Natural killer cell (primary cell): Measurements from ENCODE around the gene CSNK1G3. TPM values are rescaled to one million over a fixed set of nuclear protein-coding genes. Genes with fewer than 3 reads are reported as not detected.

Source experiments
- ATAC-seq, 3 donors: fragments of 150-1000 bp in 2 of 3; fragments of 200-7000 bp in 1 of 3; cut with Tn5 transposase; 1 replicate in 1 of 3; 2 replicates in 2 of 3; pipeline ENCODE4 v1.10.0; 2021; ENCODE audit warnings: mild to moderate bottlenecking in 2 of 3, moderate library complexity in 2 of 3
- DNase-seq, 2 donors: peaks; one replicate each; pipeline versions ENCODE4 v3.0.0 to v3.0.0-alpha.2; 2013 to 2021; ENCODE audit warnings: mixed read lengths in 1 of 2
- H3K27ac ChIP-seq: one replicate; pipeline ENCODE4 v1.5.1; 2013; ENCODE audit warnings: mild to moderate bottlenecking, low read length
- H3K27me3 ChIP-seq: one replicate; pipeline ENCODE4 v1.6.1; 2013; ENCODE audit warnings: low read length; ENCODE audit not compliant: control insufficient read depth, insufficient read depth
- H3K36me3 ChIP-seq: one replicate; pipeline ENCODE4 v1.6.1; 2013; ENCODE audit warnings: low read length; ENCODE audit not compliant: control insufficient read depth, insufficient read depth
- H3K4me1 ChIP-seq: one replicate; pipeline ENCODE4 v1.6.1; 2013; ENCODE audit warnings: low read length; ENCODE audit not compliant: control insufficient read depth, insufficient read depth
- H3K4me3 ChIP-seq: one replicate; pipeline ENCODE4 v1.5.1; 2013; ENCODE audit warnings: low read length
- H3K9me3 ChIP-seq: one replicate; pipeline ENCODE4 v1.6.1; 2013; ENCODE audit warnings: low read length; ENCODE audit not compliant: control insufficient read depth, insufficient read depth
- H3K27ac Mint-ChIP-seq, 2 donors: one replicate each; pipeline ENCODE4 v1.8.0; 2022; ENCODE audit warnings: mild to moderate bottlenecking in 2 of 2, mixed read lengths in 2 of 2, moderate library complexity in 1 of 2
- H3K27me3 Mint-ChIP-seq, 2 donors: one replicate each; pipeline ENCODE4 v1.8.0; 2022; ENCODE audit warnings: low read depth in 2 of 2, mixed read lengths in 2 of 2
- H3K36me3 Mint-ChIP-seq: one replicate; pipeline ENCODE4 v1.8.0; 2022; ENCODE audit warnings: mixed read lengths
- H3K4me1 Mint-ChIP-seq, 2 donors: one replicate each; pipeline ENCODE4 v1.8.0; 2022; ENCODE audit warnings: mixed read lengths in 2 of 2
- H3K4me3 Mint-ChIP-seq: one replicate; pipeline ENCODE4 v1.8.0; 2022; ENCODE audit warnings: mild to moderate bottlenecking, moderate library complexity, mixed read lengths
- H3K9me3 Mint-ChIP-seq, 2 donors: one replicate each; pipeline ENCODE4 v1.8.0; 2022; ENCODE audit warnings: mixed read lengths in 2 of 2
- WGBS: methylation state at CpG from one replicate; pipeline ENCODE4 v1.1.7; 2013; ENCODE audit warnings: missing lambda C conversion rate; ENCODE audit not compliant: insufficient coverage; 5-methylcytosine and 5-hydroxymethylcytosine counted together
- intact Hi-C: fragments of 100-400 bp; cut with micrococcal nuclease; formaldehyde crosslinking; loops from one replicate; pipeline ENCODE4 v1.14.2; 2022
- total RNA-seq, 4 donors: library from RNA; stranded (reverse); fragments of 120-200 nt in 1 of 4; gene quantifications; one replicate each; pipeline versions ENCODE4 v1.2.3 to v1.2.4, GENCODE V29; 2013 to 2022
- TF ChIP-seq, protein P1 (sequence below): fragments of 200-600 bp; IDR thresholded peaks from one replicate; pipeline ENCODE4 v1.8.0; 2022; ENCODE audit warnings: antibody characterized with exemption

Gene CSNK1G3
- total RNA-seq, 3 donors from 2014 or later (not counting 1 experiment from before 2014, with no cell fraction given): 96.7 to 111 (median 101) TPM

DNA sequence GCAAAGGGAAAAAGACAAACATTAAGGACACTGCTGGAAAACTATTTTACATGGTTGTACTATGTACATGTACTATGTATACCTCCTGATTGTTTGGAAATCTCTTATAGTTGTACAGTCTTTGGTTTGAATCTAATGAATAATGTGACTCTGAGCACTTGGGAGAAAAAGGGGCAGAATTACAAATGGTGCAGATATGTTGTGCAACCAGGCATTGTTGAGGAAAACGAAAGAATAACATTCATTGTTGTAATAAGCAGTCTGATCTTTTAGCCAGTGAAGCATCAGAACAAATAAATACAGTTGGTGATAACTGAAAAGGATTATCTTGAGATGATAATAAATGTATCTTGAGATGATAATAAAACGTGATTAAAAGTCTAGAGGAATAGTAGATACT, 87.2 kb downstream of the CSNK1G3 start:
- Histone ChIP-seq H3K4me1 (no peaks in the 10 kb centered on the region), H3K9me3 (no peaks in the 10 kb centered on the region), H3K36me3 (peaks cover 44% of the 10 kb centered on the region), H3K27ac (no peak overlapping the region), H3K4me3 (no peak overlapping the region), H3K27me3 (no peaks in the 10 kb centered on the region)
- no peak for ATAC-seq
- DNase-seq: no peak
- Mint-ChIP-seq H3K9me3 (no peaks in the 10 kb centered on the region), H3K4me1 (peaks cover 0 to 2% of the 10 kb centered on the region in 2 donors), H3K27me3 (no peaks in the 10 kb centered on the region), H3K27ac (no peak overlapping the region), H3K4me3 (no peak overlapping the region), H3K36me3 (no peaks in the 10 kb centered on the region)
- intact Hi-C loops: no loop called here
- TF ChIP-seq, protein P1, sequence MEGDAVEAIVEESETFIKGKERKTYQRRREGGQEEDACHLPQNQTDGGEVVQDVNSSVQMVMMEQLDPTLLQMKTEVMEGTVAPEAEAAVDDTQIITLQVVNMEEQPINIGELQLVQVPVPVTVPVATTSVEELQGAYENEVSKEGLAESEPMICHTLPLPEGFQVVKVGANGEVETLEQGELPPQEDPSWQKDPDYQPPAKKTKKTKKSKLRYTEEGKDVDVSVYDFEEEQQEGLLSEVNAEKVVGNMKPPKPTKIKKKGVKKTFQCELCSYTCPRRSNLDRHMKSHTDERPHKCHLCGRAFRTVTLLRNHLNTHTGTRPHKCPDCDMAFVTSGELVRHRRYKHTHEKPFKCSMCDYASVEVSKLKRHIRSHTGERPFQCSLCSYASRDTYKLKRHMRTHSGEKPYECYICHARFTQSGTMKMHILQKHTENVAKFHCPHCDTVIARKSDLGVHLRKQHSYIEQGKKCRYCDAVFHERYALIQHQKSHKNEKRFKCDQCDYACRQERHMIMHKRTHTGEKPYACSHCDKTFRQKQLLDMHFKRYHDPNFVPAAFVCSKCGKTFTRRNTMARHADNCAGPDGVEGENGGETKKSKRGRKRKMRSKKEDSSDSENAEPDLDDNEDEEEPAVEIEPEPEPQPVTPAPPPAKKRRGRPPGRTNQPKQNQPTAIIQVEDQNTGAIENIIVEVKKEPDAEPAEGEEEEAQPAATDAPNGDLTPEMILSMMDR: no peak
- WGBS: 100% methylated on average over 1 of the region's 2 CpGs

DNA sequence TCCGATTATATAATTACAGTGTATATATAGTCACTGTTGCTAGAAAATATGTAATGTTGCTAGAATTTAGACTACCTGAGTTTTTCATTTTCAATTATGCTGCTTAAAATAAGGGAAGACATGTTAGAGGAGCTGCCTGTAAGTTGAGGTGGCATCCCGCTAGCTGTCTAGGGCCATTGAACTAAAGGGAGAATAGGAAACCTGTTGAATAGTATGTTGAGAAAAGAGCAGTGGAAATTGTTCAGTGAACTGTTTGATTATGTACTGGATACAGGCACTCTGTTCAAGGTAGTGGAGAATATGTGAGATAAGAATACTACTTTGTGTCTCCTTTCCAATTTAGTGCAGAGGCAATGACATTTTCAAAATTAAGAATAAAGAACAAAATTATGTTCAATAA, 89.6 kb downstream of the CSNK1G3 start:
- H3K27me3 ChIP-seq: no peaks in the 10 kb centered on the region
- Mint-ChIP-seq H3K4me1 (no peaks in the 10 kb centered on the region), H3K36me3 (no peaks in the 10 kb centered on the region), H3K9me3 (no peaks in the 10 kb centered on the region), H3K4me3 (no peak overlapping the region), H3K27me3 (no peaks in the 10 kb centered on the region), H3K27ac (no peak overlapping the region)
- TF ChIP-seq, protein P1: no peak
- DNase-seq (no peak), ATAC-seq (no peak)
- no peak overlapping the region for H3K4me3 ChIP-seq
- no peaks in the 10 kb centered on the region for H3K9me3 ChIP-seq
- 100% methylated on average over 2 of the region's 2 CpGs for WGBS
- no peaks in the 10 kb centered on the region for H3K4me1 ChIP-seq
- intact Hi-C loops: no loop called here
- no peak overlapping the region for H3K27ac ChIP-seq
- peaks cover 36% of the 10 kb centered on the region for H3K36me3 ChIP-seq

DNA sequence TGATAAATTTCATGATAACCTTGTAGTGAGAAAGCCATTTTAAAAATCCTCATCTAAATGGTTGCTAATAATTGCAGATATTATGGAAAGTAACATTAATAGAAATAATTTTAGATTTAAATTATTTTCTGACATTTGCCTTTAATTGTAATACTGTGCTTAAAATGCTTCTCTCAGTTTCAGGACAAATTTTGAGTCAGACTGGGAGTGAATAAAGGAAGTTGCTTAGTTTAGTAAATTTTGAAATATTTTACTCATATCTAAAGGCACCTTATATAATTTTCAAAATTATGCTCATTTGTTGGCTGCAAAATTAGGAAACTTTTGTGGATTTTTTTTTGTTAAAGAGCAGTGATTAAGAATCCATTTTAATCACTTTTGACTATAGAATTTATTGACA, 93.8 kb downstream of the CSNK1G3 start:
- intact Hi-C loops: no loop called here
- Mint-ChIP-seq H3K27ac (no peak overlapping the region), H3K9me3 (no peaks in the 10 kb centered on the region), H3K27me3 (no peaks in the 10 kb centered on the region), H3K36me3 (no peaks in the 10 kb centered on the region), H3K4me3 (no peak overlapping the region), H3K4me1 (no peaks in the 10 kb centered on the region)
- TF ChIP-seq, protein P1: no peak
- Histone ChIP-seq H3K9me3 (no peaks in the 10 kb centered on the region), H3K27me3 (no peaks in the 10 kb centered on the region), H3K36me3 (peaks cover 35% of the 10 kb centered on the region), H3K27ac (no peak overlapping the region), H3K4me1 (no peaks in the 10 kb centered on the region), H3K4me3 (no peak overlapping the region)
- ATAC-seq: no peak
- DNase-seq: no peak

DNA sequence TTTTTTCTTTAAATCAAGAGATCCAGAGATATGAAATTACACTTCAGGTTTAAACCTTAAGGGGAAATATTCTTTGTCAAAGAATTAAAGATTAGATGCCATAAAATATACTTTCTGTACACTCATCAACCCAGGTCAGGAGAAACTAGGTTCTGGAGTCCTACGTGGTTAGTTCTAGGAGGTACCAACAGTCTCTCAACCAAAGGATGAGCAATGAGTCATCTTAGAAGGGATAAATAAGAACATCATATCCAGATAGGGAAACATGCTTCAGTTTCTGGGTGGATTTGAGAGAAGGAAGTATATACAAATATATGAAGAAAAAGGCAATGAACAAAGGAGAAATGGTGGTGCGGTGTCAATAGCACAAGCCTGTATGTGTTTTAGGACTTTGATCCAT, 98.2 kb downstream of the CSNK1G3 start:
- Histone ChIP-seq H3K27ac (no peak overlapping the region), H3K9me3 (no peaks in the 10 kb centered on the region), H3K4me3 (no peak overlapping the region), H3K27me3 (no peaks in the 10 kb centered on the region), H3K4me1 (no peaks in the 10 kb centered on the region), H3K36me3 (peaks cover 40% of the 10 kb centered on the region)
- H3K9me3 Mint-ChIP-seq: no peaks in the 10 kb centered on the region
- no peak overlapping the region for H3K4me3 Mint-ChIP-seq
- peak overlapping the region; percentile 37 to 61 for H3K27ac Mint-ChIP-seq
- WGBS: 88% methylated on average over 2 of the region's 2 CpGs
- no peak for ATAC-seq
- intact Hi-C loops: loop anchor here (2.0 to 5.0 kb wide), 2 partner anchors 243 to 713 kb away; no protein-coding TSS in a partner anchor
- no peaks in the 10 kb centered on the region for H3K4me1 Mint-ChIP-seq
- TF ChIP-seq, protein P1: no peak
- DNase-seq: no peak
- no peaks in the 10 kb centered on the region for H3K27me3 Mint-ChIP-seq
- no peaks in the 10 kb centered on the region for H3K36me3 Mint-ChIP-seq
